B cell (primary cell): ENCODE results near the gene TM9SF4. TPM values are rescaled to one million over a fixed set of nuclear protein-coding genes. Genes with fewer than 3 reads are reported as not detected.
A peak's percentile ranks its signal among the peaks of the same experiment; 100 is the strongest.

Source experiments
- ATAC-seq: fragments of 200-7000 bp; cut with Tn5 transposase; one replicate; pipeline ENCODE4 v1.10.0; 2021; ENCODE audit warnings: low read depth, mild to moderate bottlenecking, moderate number of reproducible peaks, moderate library complexity
- CTCF ChIA-PET: fragments of 350-600 bp; sonication (Branson Sonifier 250); formaldehyde crosslinking; loops from one replicate; lab custom pipeline; 2021; ENCODE audit warnings: antibody characterized with exemption, inconsistent platforms; lab: Charles Lee
- POLR2A ChIA-PET: fragments of 350-600 bp; sonication (Branson Sonifier 250); formaldehyde crosslinking; loops from one replicate; lab custom pipeline; 2021; ENCODE audit warnings: antibody characterized with exemption; lab: Charles Lee
- DNase-seq: peaks from one replicate; pipeline ENCODE4 v3.0.0; 2013
- H2AFZ ChIP-seq: 2 replicates; pipeline ENCODE4 v1.6.1; 2012; ENCODE audit warnings: mild to moderate bottlenecking, low read depth, low read length; ENCODE audit not compliant: insufficient read depth, poor library complexity, severe bottlenecking
- H3K27ac ChIP-seq, 2 donors: 1 replicate in 1 of 2; 2 replicates in 1 of 2; pipeline ENCODE4 v1.5.1; 2012 to 2013; ENCODE audit warnings: low read length in 2 of 2, mild to moderate bottlenecking in 2 of 2, moderate library complexity in 1 of 2
- H3K27me3 ChIP-seq, 4 experiments: fragments of 200-600 bp in 1 of 4; sonication (generic) in 1 of 4; replicated peaks in 1 of 4; 1 replicate in 2 of 4; 2 replicates in 2 of 4; pipeline versions ENCODE4 v1.6.1 to v1.7.0; 2013 to 2016; ENCODE audit warnings: low read length in 3 of 4, mild to moderate bottlenecking in 2 of 4, mixed read lengths in 1 of 4, moderate library complexity in 1 of 4; ENCODE audit not compliant: insufficient read depth in 4 of 4, control insufficient read depth in 3 of 4; ENCODE audit errors: control extremely low read depth in 1 of 4
- H3K36me3 ChIP-seq, 2 experiments: replicated peaks in 1 of 2; 1 replicate in 1 of 2; 2 replicates in 1 of 2; pipeline versions ENCODE4 v1.6.1 to v1.7.1; 2013; ENCODE audit warnings: low read length in 1 of 2; ENCODE audit not compliant: insufficient read depth in 2 of 2, control insufficient read depth in 1 of 2; ENCODE audit errors: control extremely low read depth in 1 of 2, extremely low read depth in 1 of 2
- H3K4me1 ChIP-seq, 2 donors: fragments of 200-600 bp in 1 of 2; sonication (generic) in 1 of 2; 1 replicate in 1 of 2; 2 replicates in 1 of 2; pipeline versions ENCODE4 v1.5.1 to v1.6.1; 2013 to 2017; ENCODE audit warnings: low read length in 2 of 2; ENCODE audit not compliant: control insufficient read depth in 2 of 2, insufficient read depth in 2 of 2
- H3K4me2 ChIP-seq: replicated peaks from 2 replicates; pipeline ENCODE3; 2012; ENCODE audit warnings: mild to moderate bottlenecking, low read depth, low read length; ENCODE audit not compliant: poor library complexity, severe bottlenecking
- H3K4me3 ChIP-seq, 5 experiments: fragments of 200-600 bp in 1 of 5; sonication (generic) in 1 of 5; 1 replicate in 3 of 5; 2 replicates in 2 of 5; pipeline versions ENCODE4 v1.5.1 to v1.7.0; 2011 to 2016; ENCODE audit warnings: low read length in 4 of 5, mild to moderate bottlenecking in 4 of 5, low read depth in 2 of 5, control low read depth in 1 of 5, moderate library complexity in 1 of 5; ENCODE audit not compliant: insufficient read depth in 1 of 5; ENCODE audit errors: control extremely low read depth in 1 of 5, extremely low read depth in 1 of 5
- H3K79me2 ChIP-seq: fragments of 200-600 bp; sonication (generic); one replicate; pipeline ENCODE4 v1.6.0; 2016; ENCODE audit warnings: low read length; ENCODE audit not compliant: control insufficient read depth, insufficient read depth
- H3K9ac ChIP-seq: fragments of 200-600 bp; sonication (generic); 2 replicates; pipeline ENCODE4 v1.6.1; 2017; ENCODE audit warnings: mild to moderate bottlenecking, low read length, moderate library complexity
- H3K9me3 ChIP-seq, 3 donors: one replicate each; pipeline versions ENCODE4 v1.6.1 to v1.7.1; 2013; ENCODE audit warnings: low read length in 2 of 3; ENCODE audit not compliant: control insufficient read depth in 2 of 3, insufficient read depth in 1 of 3; ENCODE audit errors: control extremely low read depth in 1 of 3
- H4K20me1 ChIP-seq: 2 replicates; pipeline ENCODE4 v1.6.0; 2012; ENCODE audit warnings: mild to moderate bottlenecking, low read length; ENCODE audit not compliant: insufficient read depth, control insufficient read depth, poor library complexity, severe bottlenecking
- H3K27ac Mint-ChIP-seq: one replicate; pipeline ENCODE4 v1.8.0; 2021; ENCODE audit warnings: mixed read lengths
- H3K27me3 Mint-ChIP-seq: one replicate; pipeline ENCODE4 v1.8.0; 2021; ENCODE audit warnings: mixed read lengths
- H3K4me1 Mint-ChIP-seq: one replicate; pipeline ENCODE4 v1.8.0; 2021; ENCODE audit warnings: mixed read lengths
- H3K4me3 Mint-ChIP-seq: one replicate; pipeline ENCODE4 v1.8.0; 2021; ENCODE audit warnings: mixed read lengths
- H3K9me3 Mint-ChIP-seq: one replicate; pipeline ENCODE4 v1.8.0; 2022; ENCODE audit warnings: mixed read lengths; ENCODE audit not compliant: insufficient read depth
- CTCF ChIP-seq: fragments of 200-600 bp; IDR thresholded peaks from one replicate; pipeline ENCODE4 v1.8.0; 2022; ENCODE audit warnings: antibody characterized with exemption, mild to moderate bottlenecking
- EZH2 ChIP-seq: IDR thresholded peaks from 2 replicates; pipeline ENCODE4 v1.6.1; 2012; ENCODE audit warnings: borderline replicate concordance, low read depth, mild to moderate bottlenecking, moderate library complexity, low read length; ENCODE audit not compliant: insufficient read depth, poor library complexity, severe bottlenecking
- WGBS: methylation state at CpG from one replicate; pipeline ENCODE4 v1.1.5; 2013; ENCODE audit warnings: missing lambda C conversion rate; ENCODE audit not compliant: insufficient coverage; 5-methylcytosine and 5-hydroxymethylcytosine counted together
- intact Hi-C: fragments of 100-400 bp; cut with micrococcal nuclease; formaldehyde crosslinking; loops from one replicate; pipeline ENCODE4 v1.10.0; 2022
- polyA plus RNA-seq: library from polyadenylated mRNA; depleted of rRNA; stranded (reverse); fragments of >200 nt; gene quantifications from 2 replicates; pipeline ENCODE4 v1.2.3, GENCODE V29; 2012
- total RNA-seq, 2 donors: library from RNA; stranded (reverse); fragments of 120-200 nt in 1 of 2; gene quantifications; 1 replicate in 1 of 2; 2 replicates in 1 of 2; pipeline versions ENCODE4 v1.2.3 to v1.2.4, GENCODE V29; 2013 to 2022

The TM9SF4 gene
- total and polyA plus RNA-seq, 2 donors (not counting 1 experiment from before 2014, with no cell fraction given) = 23.5 to 53.8 TPM

DNA sequence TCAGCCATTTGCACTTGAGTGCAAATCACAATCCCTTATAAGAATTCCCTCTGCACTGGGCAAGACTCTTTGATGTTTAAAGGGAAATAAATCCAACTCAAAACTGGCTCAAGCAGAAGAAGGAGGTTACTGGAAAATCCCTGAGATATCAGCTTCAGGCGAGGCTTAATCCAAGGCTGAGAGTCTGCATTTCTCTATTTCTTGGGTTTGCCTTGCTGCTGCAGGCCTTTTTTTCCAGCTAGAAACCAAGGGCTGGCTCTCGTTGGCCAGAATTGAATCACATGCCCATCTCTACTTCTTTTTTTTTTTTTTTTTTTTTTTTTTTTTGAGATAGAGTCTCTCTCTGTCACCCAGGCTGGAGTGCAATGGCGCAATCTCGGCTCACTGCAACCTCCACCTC is 45.8 kb upstream of the TM9SF4 start:
- Histone ChIP-seq H3K27me3 (no peaks in the 10 kb centered on the region), H3K36me3 (peaks cover 0 to 1% of the 10 kb centered on the region in 2 experiments), H3K4me2 (no peak overlapping the region), H3K79me2 (peaks cover 15% of the 10 kb centered on the region), H3K27ac (peak overlapping the region in 1 of 2 donors; percentile 12), H2AFZ (no peak overlapping the region), H4K20me1 (no peaks in the 10 kb centered on the region), H3K9ac (no peak overlapping the region), H3K4me1 (peaks cover 12 to 22% of the 10 kb centered on the region in 2 donors), H3K4me3 (peak overlapping the region in 1 of 5 experiments; percentile 52), H3K9me3 (no peaks in the 10 kb centered on the region)
- DNase-seq = no peak
- H3K27ac Mint-ChIP-seq = peak overlapping the region; percentile 3
- H3K9me3 Mint-ChIP-seq = no peaks in the 10 kb centered on the region
- peaks cover 38% of the 10 kb centered on the region for H3K4me1 Mint-ChIP-seq
- intact Hi-C loops = no loop called here
- H3K27me3 Mint-ChIP-seq = no peaks in the 10 kb centered on the region
- no peak for TF ChIP-seq EZH2
- TF ChIP-seq CTCF = no peak
- no peak for ATAC-seq
- ChIA-PET CTCF (interaction anchor here (1.1 to 6.8 kb wide), 2 partner anchors 11 to 27 kb away, joined by 4 to 27 read pairs; no protein-coding TSS in a partner anchor), POLR2A (interaction anchor here (1.0 kb wide), 1 partner anchor 11 kb away, joined by 3 read pairs; no protein-coding TSS in a partner anchor)
- no CpG with 5 or more reads among the region's 4 CpGs for WGBS
- no peak overlapping the region for H3K4me3 Mint-ChIP-seq

DNA sequence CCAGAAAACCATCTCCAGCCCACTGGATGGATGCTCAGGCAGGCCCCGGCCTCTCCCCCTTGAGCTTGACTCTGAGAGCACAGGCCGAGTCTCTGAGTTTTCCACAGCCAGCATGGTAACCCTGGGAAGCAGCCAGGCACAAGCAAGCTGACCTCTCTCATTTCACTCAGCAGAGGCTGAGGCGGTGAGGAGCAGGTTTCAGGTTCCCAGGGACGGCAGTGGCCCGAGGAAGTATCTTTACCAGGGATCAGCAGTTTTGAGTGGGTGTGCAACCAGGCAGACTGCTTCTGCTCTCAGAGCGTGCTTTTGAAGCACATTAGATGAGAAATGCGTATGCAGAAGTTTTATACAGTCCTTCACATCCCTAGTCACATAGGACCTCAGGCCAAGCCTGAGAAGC is 44.8 kb upstream of the TM9SF4 start:
- H3K4me3 ChIP-seq = no peak overlapping the region
- ChIA-PET CTCF (interaction anchor here (6.8 kb wide), 1 partner anchor 26 kb away, joined by 27 read pairs; no protein-coding TSS in a partner anchor), POLR2A (interaction anchor here (0.6 kb wide), 1 partner anchor 445 kb away, joined by 3 read pairs; no protein-coding TSS in a partner anchor)
- ATAC-seq = no peak
- H3K27me3 ChIP-seq = no peaks in the 10 kb centered on the region
- peak overlapping the region; percentile 46 for H3K27ac Mint-ChIP-seq
- intact Hi-C loops = no loop called here
- peaks cover 0 to 1% of the 10 kb centered on the region in 2 experiments for H3K36me3 ChIP-seq
- DNase-seq = no peak
- H3K27ac ChIP-seq = no peak overlapping the region
- no peak overlapping the region for H3K4me3 Mint-ChIP-seq
- H3K27me3 Mint-ChIP-seq = no peaks in the 10 kb centered on the region
- H3K9me3 Mint-ChIP-seq = no peaks in the 10 kb centered on the region
- H3K79me2 ChIP-seq = peaks cover 14% of the 10 kb centered on the region
- H3K4me1 ChIP-seq = peaks cover 18 to 28% of the 10 kb centered on the region in 2 donors
- no peak overlapping the region for H2AFZ ChIP-seq
- H3K4me2 ChIP-seq = no peak overlapping the region
- TF ChIP-seq EZH2 (no peak), CTCF (no peak)
- 74% methylated on average over 6 of the region's 7 CpGs for WGBS
- no peaks in the 10 kb centered on the region for H4K20me1 ChIP-seq
- no peak overlapping the region for H3K9ac ChIP-seq
- peaks cover 45% of the 10 kb centered on the region for H3K4me1 Mint-ChIP-seq
- no peaks in the 10 kb centered on the region for H3K9me3 ChIP-seq
